Gastrocnemius medialis (tissue), 4 donors: Measurements from ENCODE around the gene TMEM154. TPM values are rescaled to one million over a fixed set of nuclear protein-coding genes. Genes with fewer than 3 reads are reported as not detected.

ENCODE experiments used
- ATAC-seq, 2 donors: fragments of 150-250 bp; one replicate each; pipeline ENCODE4 v1.9.1; 2016
- DNase-seq, 2 donors: peaks; one replicate each; pipeline ENCODE4 v3.0.0-alpha.2; 2019
- H3K27ac ChIP-seq, 4 donors: fragments of 200-600 bp; sonication (generic); 1 replicate in 1 of 4; 2 replicates in 3 of 4; pipeline ENCODE4 v1.5.1; 2016 to 2018; ENCODE audit warnings: mild to moderate bottlenecking in 2 of 4, moderate library complexity in 1 of 4
- H3K27me3 ChIP-seq, 3 donors: fragments of 200-600 bp; sonication (generic) in 2 of 3; 1 replicate in 1 of 3; 2 replicates in 2 of 3; pipeline versions ENCODE4 v1.5.1 to v1.6.0; 2016 to 2019; ENCODE audit warnings: mild to moderate bottlenecking in 1 of 3, moderate library complexity in 1 of 3
- H3K36me3 ChIP-seq, 2 donors: fragments of 200-600 bp; sonication (generic) in 1 of 2; one replicate each; pipeline ENCODE4 v1.5.1; 2017 to 2018
- H3K4me1 ChIP-seq, 2 donors: fragments of 200-600 bp; sonication (generic) in 1 of 2; one replicate each; pipeline ENCODE4 v1.5.1; 2016 to 2017; ENCODE audit warnings: mild to moderate bottlenecking in 2 of 2
- H3K4me3 ChIP-seq, 4 donors: fragments of 200-600 bp; sonication (generic) in 3 of 4; 1 replicate in 1 of 4; 2 replicates in 3 of 4; pipeline ENCODE4 v1.5.1; 2016 to 2019; ENCODE audit warnings: mild to moderate bottlenecking in 2 of 4
- H3K9me3 ChIP-seq, 3 donors: fragments of 200-600 bp; sonication (generic) in 2 of 3; 1 replicate in 1 of 3; 2 replicates in 2 of 3; pipeline ENCODE4 v1.5.1; 2016 to 2019
- CTCF ChIP-seq, 5 experiments: fragments of 450-650 bp in 3 of 5; fragments of 200-600 bp in 2 of 5; sonication (generic) in 2 of 5; IDR thresholded peaks in 4 of 5; conservative IDR thresholded peaks in 1 of 5; 1 replicate in 4 of 5; 2 replicates in 1 of 5; pipeline ENCODE4 v1.5.1; 2016 to 2019; ENCODE audit warnings: antibody characterized with exemption in 5 of 5, mild to moderate bottlenecking in 3 of 5, moderate library complexity in 3 of 5
- POLR2A ChIP-seq, 2 donors: fragments of 450-650 bp; IDR thresholded peaks; one replicate each; pipeline ENCODE4 v1.6.1; 2017; ENCODE audit warnings: antibody characterized with exemption in 2 of 2, mild to moderate bottlenecking in 2 of 2, moderate library complexity in 2 of 2
- in situ Hi-C, 4 donors: fragments of 200-750 bp; cut with MboI; loops; one replicate each; pipeline versions ENCODE4 v1.15.0 to v1.8.0; 2017; ENCODE audit warnings: low sequenced_read_pairs in 4 of 4
- intact Hi-C: fragments of 100-400 bp; cut with DNase I; formaldehyde crosslinking; loops from one replicate; pipeline ENCODE4 v1.15.1; 2023; ENCODE audit warnings: low total_unique reads
- total RNA-seq, 4 donors: library from RNA; depleted of rRNA; stranded (reverse); fragments of >200 nt; gene quantifications; one replicate each; pipeline versions ENCODE4 v1.1.0 to v1.2.3, GENCODE V29; 2016

Gene TMEM154
- total RNA-seq, 4 donors from 2014 or later: 0.15 to 2.0 (median 0.70) TPM

GRCh38 chr4:152594978-152595925 is 84.5 kb downstream of the TMEM154 start:
- no peak overlapping the region for H3K4me3 ChIP-seq
- no peaks in the 10 kb centered on the region for H3K27me3 ChIP-seq
- ATAC-seq (no peak), DNase-seq (no peak)
- intact Hi-C loops: no loop called here
- TF ChIP-seq POLR2A (IDR thresholded peaks at IDR 0.05): no peak
- no peak for TF ChIP-seq CTCF (IDR thresholded peaks at IDR 0.05 in 4 of 5, conservative IDR thresholded peaks at IDR 0.05 in 1 of 5)
- in situ Hi-C loops: no loop called here
- H3K36me3 ChIP-seq: no peaks in the 10 kb centered on the region
- no peak overlapping the region for H3K27ac ChIP-seq
- peaks cover 0 to 3% of the 10 kb centered on the region in 2 donors for H3K4me1 ChIP-seq
- no peaks in the 10 kb centered on the region for H3K9me3 ChIP-seq

- DNase-seq: no peak
- no peaks in the 10 kb centered on the region for H3K36me3 ChIP-seq
- H3K27me3 ChIP-seq: no peaks in the 10 kb centered on the region
- no peak for ATAC-seq
- intact Hi-C loops: no loop called here
- H3K4me1 ChIP-seq: peaks cover 0 to 6% of the 10 kb centered on the region in 2 donors
- H3K27ac ChIP-seq: no peak overlapping the region
- no peak overlapping the region for H3K4me3 ChIP-seq
- H3K9me3 ChIP-seq: no peaks in the 10 kb centered on the region
- in situ Hi-C loops: no loop called here
- TF ChIP-seq POLR2A (IDR thresholded peaks at IDR 0.05) (no peak), CTCF (IDR thresholded peaks at IDR 0.05 in 4 of 5, conservative IDR thresholded peaks at IDR 0.05 in 1 of 5) (no peak)
Measured at GRCh38 chr4:152594057-152594456, 85.7 kb downstream of the TMEM154 start.

- no peak for ATAC-seq
- no peak overlapping the region for H3K27ac ChIP-seq
Measured at GRCh38 chr4:152591876-152592275, 87.9 kb downstream of the TMEM154 start.

GRCh38 chr4:152591396-152591795 is 88.4 kb downstream of the TMEM154 start:
- TF ChIP-seq POLR2A (IDR thresholded peaks at IDR 0.05): no peak
- no peak for TF ChIP-seq CTCF (IDR thresholded peaks at IDR 0.05 in 4 of 5, conservative IDR thresholded peaks at IDR 0.05 in 1 of 5)
- intact Hi-C loops: no loop called here
- H3K27ac ChIP-seq: no peak overlapping the region

More at GRCh38 chr4:152591876-152592275, 87.9 kb downstream of the TMEM154 start:
- intact Hi-C loops (no loop called here), in situ Hi-C loops (no loop called here)
- no peaks in the 10 kb centered on the region for H3K9me3 ChIP-seq
- H3K36me3 ChIP-seq: no peaks in the 10 kb centered on the region
- H3K27me3 ChIP-seq: no peaks in the 10 kb centered on the region
- peaks cover 0 to 6% of the 10 kb centered on the region in 2 donors for H3K4me1 ChIP-seq
- TF ChIP-seq POLR2A (IDR thresholded peaks at IDR 0.05): no peak
- no peak for TF ChIP-seq CTCF (IDR thresholded peaks at IDR 0.05 in 4 of 5, conservative IDR thresholded peaks at IDR 0.05 in 1 of 5)
- no peak overlapping the region for H3K4me3 ChIP-seq
- no peak for DNase-seq

More at GRCh38 chr4:152591396-152591795, 88.4 kb downstream of the TMEM154 start:
- no peak for ATAC-seq
- no peaks in the 10 kb centered on the region for H3K9me3 ChIP-seq
- H3K4me3 ChIP-seq: peak overlapping the region in 1 of 4 donors; percentile 16
- DNase-seq: no peak
- H3K4me1 ChIP-seq: peaks cover 0 to 6% of the 10 kb centered on the region in 2 donors
- H3K36me3 ChIP-seq: no peaks in the 10 kb centered on the region
- H3K27me3 ChIP-seq: no peaks in the 10 kb centered on the region
- in situ Hi-C loops: no loop called here
